Calu3 (cell line): Measurements from ENCODE around the gene CACNA2D3. TPM values are rescaled to one million over a fixed set of nuclear protein-coding genes. Genes with fewer than 3 reads are reported as not detected.

ENCODE experiments used
- BruUV-seq: library from RNA; stranded (reverse); fragments of 400-500 nt; replicated peaks from 2 replicates; lab custom pipeline; 2021; lab: Mats Ljungman, UMichigan
- CTCF ChIA-PET: fragments of 300-600 bp; sonication (Branson Sonifier 250); formaldehyde crosslinking; loops from one replicate; lab custom pipeline; 2022; ENCODE audit warnings: antibody characterized with exemption; lab: Charles Lee
- DNase-seq: peaks from one replicate; pipeline ENCODE4 v3.0.0; 2022
- H3K27ac Mint-ChIP-seq: one replicate; pipeline ENCODE4 v1.8.0; 2022; ENCODE audit warnings: mixed read lengths; ENCODE audit not compliant: unreplicated experiment
- H3K27me3 Mint-ChIP-seq: one replicate; pipeline ENCODE4 v1.8.0; 2022; ENCODE audit warnings: mixed read lengths; ENCODE audit not compliant: unreplicated experiment
- H3K36me3 Mint-ChIP-seq: one replicate; pipeline ENCODE4 v1.8.0; 2022; ENCODE audit warnings: mild to moderate bottlenecking, moderate library complexity, mixed read lengths; ENCODE audit not compliant: insufficient read depth, unreplicated experiment
- H3K4me1 Mint-ChIP-seq: one replicate; pipeline ENCODE4 v1.8.0; 2022; ENCODE audit warnings: mild to moderate bottlenecking, low read depth, mixed read lengths; ENCODE audit not compliant: unreplicated experiment
- H3K4me3 Mint-ChIP-seq: one replicate; pipeline ENCODE4 v1.8.0; 2022; ENCODE audit warnings: mild to moderate bottlenecking, low read depth, moderate library complexity, mixed read lengths; ENCODE audit not compliant: unreplicated experiment
- H3K9me3 Mint-ChIP-seq: one replicate; pipeline ENCODE4 v1.8.0; 2022; ENCODE audit warnings: low read depth, mixed read lengths; ENCODE audit not compliant: unreplicated experiment
- intact Hi-C: fragments of 100-400 bp; cut with micrococcal nuclease; formaldehyde crosslinking; loops from one replicate; pipeline ENCODE4 v1.10.0; 2022; ENCODE audit not compliant: unreplicated experiment
- total RNA-seq: library from RNA; stranded (reverse); gene quantifications from 2 replicates; pipeline ENCODE4 v1.2.3, GENCODE V29; 2022
- TF ChIP-seq, protein P1 (sequence below): fragments of 200-600 bp; IDR thresholded peaks from one replicate; pipeline ENCODE4 v1.8.0; 2022; ENCODE audit warnings: antibody characterized with exemption; ENCODE audit not compliant: unreplicated experiment

The CACNA2D3 gene
- total RNA-seq, 1 experiment from 2014 or later: not detected

DNA sequence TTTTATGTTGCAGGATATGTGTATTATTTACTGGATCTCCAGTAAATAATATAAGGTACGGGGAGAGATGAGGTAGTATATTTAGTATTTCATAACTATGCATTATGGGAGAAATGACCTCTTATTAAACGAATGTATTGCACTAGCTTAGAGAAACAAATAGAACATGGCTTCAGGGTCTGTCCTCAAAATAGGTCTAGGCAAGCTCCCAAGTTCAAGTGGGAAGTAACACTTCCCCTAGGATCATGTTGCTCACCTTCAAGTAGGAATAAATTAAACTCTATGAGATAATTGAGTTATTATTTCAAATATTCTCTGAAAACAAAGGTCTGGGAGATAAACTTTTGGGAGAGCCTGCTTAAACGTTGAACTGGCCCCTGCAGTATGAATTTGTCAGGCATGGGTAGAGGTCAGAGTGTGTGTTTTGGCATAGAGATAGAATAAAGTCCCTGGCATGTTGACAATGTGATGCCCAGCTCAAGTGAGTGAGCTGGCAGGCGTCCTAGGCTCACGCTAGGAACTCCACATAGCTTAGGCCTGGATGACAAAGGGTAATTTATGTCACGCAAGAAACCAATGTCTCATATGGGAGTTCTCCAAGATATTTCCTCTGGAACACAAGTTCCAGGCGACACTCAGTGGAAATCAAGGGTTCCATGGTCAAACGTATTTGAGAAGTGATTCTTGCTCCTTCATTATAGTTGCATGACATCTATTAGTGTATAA is 236.8 kb downstream of the CACNA2D3 start:
- Mint-ChIP-seq H3K27me3 (no peaks in the 10 kb centered on the region), H3K36me3 (no peaks in the 10 kb centered on the region), H3K4me1 (no peaks in the 10 kb centered on the region), H3K4me3 (no peak overlapping the region), H3K27ac (no peak overlapping the region), H3K9me3 (peaks cover 4% of the 10 kb centered on the region)
- TF ChIP-seq, protein P1, sequence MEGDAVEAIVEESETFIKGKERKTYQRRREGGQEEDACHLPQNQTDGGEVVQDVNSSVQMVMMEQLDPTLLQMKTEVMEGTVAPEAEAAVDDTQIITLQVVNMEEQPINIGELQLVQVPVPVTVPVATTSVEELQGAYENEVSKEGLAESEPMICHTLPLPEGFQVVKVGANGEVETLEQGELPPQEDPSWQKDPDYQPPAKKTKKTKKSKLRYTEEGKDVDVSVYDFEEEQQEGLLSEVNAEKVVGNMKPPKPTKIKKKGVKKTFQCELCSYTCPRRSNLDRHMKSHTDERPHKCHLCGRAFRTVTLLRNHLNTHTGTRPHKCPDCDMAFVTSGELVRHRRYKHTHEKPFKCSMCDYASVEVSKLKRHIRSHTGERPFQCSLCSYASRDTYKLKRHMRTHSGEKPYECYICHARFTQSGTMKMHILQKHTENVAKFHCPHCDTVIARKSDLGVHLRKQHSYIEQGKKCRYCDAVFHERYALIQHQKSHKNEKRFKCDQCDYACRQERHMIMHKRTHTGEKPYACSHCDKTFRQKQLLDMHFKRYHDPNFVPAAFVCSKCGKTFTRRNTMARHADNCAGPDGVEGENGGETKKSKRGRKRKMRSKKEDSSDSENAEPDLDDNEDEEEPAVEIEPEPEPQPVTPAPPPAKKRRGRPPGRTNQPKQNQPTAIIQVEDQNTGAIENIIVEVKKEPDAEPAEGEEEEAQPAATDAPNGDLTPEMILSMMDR: no peak
- intact Hi-C loops: no loop called here
- CTCF ChIA-PET: no interaction called here
- no peak for DNase-seq
- no TSS peak for BruUV-seq

DNA sequence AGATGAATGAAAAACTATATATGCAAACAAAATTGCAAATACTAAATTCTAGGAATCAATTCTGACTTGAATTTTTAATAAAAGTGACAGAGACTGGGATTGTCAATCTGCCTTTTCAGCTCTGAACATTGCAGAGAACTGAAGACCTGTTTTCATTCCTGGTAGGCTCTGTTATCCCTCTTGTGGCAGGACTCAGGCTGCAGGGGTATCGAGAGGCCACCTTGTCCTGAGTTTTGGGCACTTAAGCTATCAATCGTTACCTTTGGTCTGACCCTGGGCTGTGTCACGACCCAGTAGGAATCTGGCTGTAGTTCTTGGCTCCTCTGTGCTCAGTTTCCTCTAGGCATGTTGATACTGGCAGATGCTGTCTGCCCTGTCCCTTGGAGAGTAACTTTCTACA is 238.0 kb downstream of the CACNA2D3 start:
- BruUV-seq: no TSS peak
- peaks cover 2% of the 10 kb centered on the region for H3K9me3 Mint-ChIP-seq
- TF ChIP-seq, protein P1: no peak
- H3K4me3 Mint-ChIP-seq: no peak overlapping the region
- H3K27me3 Mint-ChIP-seq: peaks cover 9% of the 10 kb centered on the region
- no peak overlapping the region for H3K27ac Mint-ChIP-seq
- CTCF ChIA-PET: no interaction called here
- H3K36me3 Mint-ChIP-seq: no peaks in the 10 kb centered on the region
- H3K4me1 Mint-ChIP-seq: no peaks in the 10 kb centered on the region
- no peak for DNase-seq
- intact Hi-C loops: no loop called here

GRCh38 chr3:54361746-54362283 is 239.5 kb downstream of the CACNA2D3 start:
- Mint-ChIP-seq H3K36me3 (no peaks in the 10 kb centered on the region), H3K4me3 (no peak overlapping the region), H3K4me1 (no peaks in the 10 kb centered on the region), H3K27ac (no peak overlapping the region), H3K9me3 (no peaks in the 10 kb centered on the region), H3K27me3 (peaks cover 24% of the 10 kb centered on the region)
- TF ChIP-seq, protein P1: no peak
- intact Hi-C loops: no loop called here
- no TSS peak for BruUV-seq
- CTCF ChIA-PET: no interaction called here
- DNase-seq: no peak

DNA sequence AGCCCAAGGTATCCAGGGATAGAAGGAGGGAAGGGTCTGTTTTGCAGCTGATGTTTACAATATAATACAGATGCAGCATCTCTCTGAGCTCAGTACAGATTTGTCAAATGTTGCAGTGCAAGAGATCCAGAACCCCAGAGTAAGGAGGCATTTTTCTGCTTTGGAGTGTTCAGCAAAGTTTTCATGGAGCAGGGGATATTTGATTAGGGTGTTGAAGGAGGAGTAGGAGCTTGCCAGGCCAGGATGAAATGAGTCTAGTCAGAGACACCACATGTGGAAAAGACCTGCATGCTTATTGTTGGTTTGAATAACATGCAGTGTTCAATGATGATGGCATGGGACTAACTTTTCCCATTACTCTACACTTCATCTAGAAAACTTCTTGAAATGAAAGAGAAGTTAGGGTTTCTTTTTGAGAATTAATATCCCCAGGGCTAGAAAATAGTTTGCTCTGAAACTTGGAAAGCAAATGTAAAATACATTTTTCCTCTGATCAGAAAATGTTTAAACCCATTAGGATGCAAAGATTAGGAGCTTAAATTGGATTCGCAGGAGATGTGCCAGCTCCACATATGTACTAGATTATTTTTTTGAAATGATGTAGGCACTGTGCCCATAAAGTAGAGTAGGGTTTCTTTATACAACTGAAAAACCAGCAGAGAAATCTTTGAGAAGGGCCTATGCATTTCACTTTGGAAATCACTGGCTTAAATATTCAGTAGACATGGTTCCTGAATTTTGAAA is 243.8 kb downstream of the CACNA2D3 start:
- DNase-seq: no peak
- Mint-ChIP-seq H3K27me3 (peaks cover 58% of the 10 kb centered on the region), H3K4me1 (no peaks in the 10 kb centered on the region), H3K4me3 (no peak overlapping the region), H3K9me3 (no peaks in the 10 kb centered on the region), H3K36me3 (no peaks in the 10 kb centered on the region), H3K27ac (no peak overlapping the region)
- TF ChIP-seq, protein P1: no peak
- no TSS peak for BruUV-seq
- CTCF ChIA-PET: no interaction called here
- intact Hi-C loops: no loop called here
